ENCODE data around the gene CHD2.

Gene CHD2

GRCh38 chr15:93072411-93073394 lies 172.6 kb downstream of the CHD2 start:
- no peak for DNase-seq

- no peak for DNase-seq
These were observed 173.4 kb downstream of the CHD2 start for GRCh38 chr15:93073465-93073952.

- no peak for DNase-seq
These were observed 174.5 kb downstream of the CHD2 start for GRCh38 chr15:93074599-93074998.

- DNase-seq, result no peak
These were observed 176.1 kb downstream of the CHD2 start for GRCh38 chr15:93076217-93076616.

GRCh38 chr15:93076875-93077274 lies 176.8 kb downstream of the CHD2 start:
- no peak for DNase-seq
